Colonic mucosa (tissue), 4 donors: ENCODE measurements around the gene GPR135. TPM values are rescaled to one million over a fixed set of nuclear protein-coding genes. Genes with fewer than 3 reads are reported as not detected.
"Not testable (repeated sequence)": the region's sequence is repeated elsewhere in the genome, so short reads cannot be mapped to it uniquely, and the experiment has no call there.

ENCODE experiments used
- DNase-seq: peaks from one replicate; pipeline ENCODE4 v3.0.0-alpha.2; 2020
- H3K27ac ChIP-seq: fragments of 200-600 bp; one replicate; pipeline ENCODE4 v1.8.0; 2021
- H3K27me3 ChIP-seq: fragments of 200-600 bp; one replicate; pipeline ENCODE4 v1.8.0; 2021
- H3K36me3 ChIP-seq: fragments of 200-600 bp; one replicate; pipeline ENCODE4 v1.8.0; 2021
- H3K4me1 ChIP-seq: fragments of 200-600 bp; one replicate; pipeline ENCODE4 v1.8.0; 2021; ENCODE audit warnings: mild to moderate bottlenecking
- H3K4me3 ChIP-seq: fragments of 200-600 bp; one replicate; pipeline ENCODE4 v1.8.0; 2021
- H3K9ac ChIP-seq, 2 donors: one replicate each; pipeline ENCODE4 v1.7.0; 2013; ENCODE audit warnings: control low read depth in 2 of 2, low read depth in 2 of 2, low read length in 2 of 2
- H3K9me3 ChIP-seq: fragments of 200-600 bp; one replicate; pipeline ENCODE4 v1.8.0; 2021
- intact Hi-C: fragments of 100-400 bp; cut with DNase I; formaldehyde crosslinking; loops from one replicate; pipeline ENCODE4 v1.14.1; 2022
- total RNA-seq, 2 donors: library from RNA; stranded (reverse); fragmentation: NEBNext Ultra II Directional in 1 of 2; extraction: Animal tissue kit (Norgen Biotek cat#: 25700) in 1 of 2; gene quantifications; one replicate each; pipeline ENCODE4 v1.2.1, GENCODE V29; 2021
- TF ChIP-seq, protein P1 (sequence below): fragments of 200-600 bp; IDR thresholded peaks from one replicate; pipeline ENCODE4 v1.8.0; 2022; ENCODE audit warnings: antibody characterized with exemption, mild to moderate bottlenecking
- donor health status: healthy.
- donor health status: DM: no; HTN: no; CAD: no.
- donor health status: DM: no; HTN: no; CAD: no.

The GPR135 gene
- total RNA-seq, 2 donors from 2014 or later, result 0.61 to 1.4 TPM

GRCh38 chr14:59458486-59458885, 6.7 kb downstream of the GPR135 start:
- DNase-seq, result no peak
- H3K27ac ChIP-seq, result no peak overlapping the region
- H3K27me3 ChIP-seq, result no peaks in the 10 kb centered on the region
- H3K9me3 ChIP-seq, result no peaks in the 10 kb centered on the region
- TF ChIP-seq, protein P1, sequence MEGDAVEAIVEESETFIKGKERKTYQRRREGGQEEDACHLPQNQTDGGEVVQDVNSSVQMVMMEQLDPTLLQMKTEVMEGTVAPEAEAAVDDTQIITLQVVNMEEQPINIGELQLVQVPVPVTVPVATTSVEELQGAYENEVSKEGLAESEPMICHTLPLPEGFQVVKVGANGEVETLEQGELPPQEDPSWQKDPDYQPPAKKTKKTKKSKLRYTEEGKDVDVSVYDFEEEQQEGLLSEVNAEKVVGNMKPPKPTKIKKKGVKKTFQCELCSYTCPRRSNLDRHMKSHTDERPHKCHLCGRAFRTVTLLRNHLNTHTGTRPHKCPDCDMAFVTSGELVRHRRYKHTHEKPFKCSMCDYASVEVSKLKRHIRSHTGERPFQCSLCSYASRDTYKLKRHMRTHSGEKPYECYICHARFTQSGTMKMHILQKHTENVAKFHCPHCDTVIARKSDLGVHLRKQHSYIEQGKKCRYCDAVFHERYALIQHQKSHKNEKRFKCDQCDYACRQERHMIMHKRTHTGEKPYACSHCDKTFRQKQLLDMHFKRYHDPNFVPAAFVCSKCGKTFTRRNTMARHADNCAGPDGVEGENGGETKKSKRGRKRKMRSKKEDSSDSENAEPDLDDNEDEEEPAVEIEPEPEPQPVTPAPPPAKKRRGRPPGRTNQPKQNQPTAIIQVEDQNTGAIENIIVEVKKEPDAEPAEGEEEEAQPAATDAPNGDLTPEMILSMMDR, result no peak
- H3K36me3 ChIP-seq, result no peaks in the 10 kb centered on the region
- H3K9ac ChIP-seq, result no peak overlapping the region
- no peaks in the 10 kb centered on the region for H3K4me1 ChIP-seq
- intact Hi-C loops, result no loop called here
- H3K4me3 ChIP-seq, result no peak overlapping the region

DNA sequence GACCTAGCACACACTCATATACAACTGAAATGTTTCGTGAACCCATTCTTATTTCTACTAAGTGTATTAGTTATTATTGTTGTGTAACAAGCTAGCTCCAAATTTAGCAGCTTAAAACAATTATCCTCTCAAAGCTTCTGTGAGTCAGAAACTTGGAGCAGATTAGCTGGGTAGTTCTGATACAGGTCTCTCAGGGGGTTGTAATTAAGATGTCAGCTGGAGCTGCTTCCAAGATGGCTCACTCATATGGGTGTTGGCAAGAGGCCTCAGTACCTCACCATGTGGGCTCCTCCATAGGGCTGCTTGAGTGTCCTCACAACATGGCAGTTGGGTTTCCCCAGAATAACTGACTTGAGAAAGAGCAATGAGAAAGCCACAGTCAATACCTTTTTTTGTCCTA, 9.8 kb downstream of the GPR135 start:
- no peak overlapping the region for H3K4me3 ChIP-seq
- H3K27me3 ChIP-seq, result no peaks in the 10 kb centered on the region
- H3K9ac ChIP-seq, result no peak overlapping the region
- H3K27ac ChIP-seq, result no peak overlapping the region
- intact Hi-C loops, result no loop called here
- no peaks in the 10 kb centered on the region for H3K36me3 ChIP-seq
- H3K9me3 ChIP-seq, result no peaks in the 10 kb centered on the region
- TF ChIP-seq, protein P1, result no peak
- DNase-seq, result no peak
- no peaks in the 10 kb centered on the region for H3K4me1 ChIP-seq

GRCh38 chr14:59454139-59454538, 11.0 kb downstream of the GPR135 start:
- H3K27ac ChIP-seq, result no peak overlapping the region
- H3K9ac ChIP-seq, result no peak overlapping the region
- DNase-seq, result no peak
- TF ChIP-seq, protein P1, result no peak
- intact Hi-C loops, result no loop called here
- no peaks in the 10 kb centered on the region for H3K36me3 ChIP-seq
- H3K9me3 ChIP-seq, result no peaks in the 10 kb centered on the region
- no peaks in the 10 kb centered on the region for H3K27me3 ChIP-seq
- no peak overlapping the region for H3K4me3 ChIP-seq
- H3K4me1 ChIP-seq, result no peaks in the 10 kb centered on the region

GRCh38 chr14:59451849-59452248, 13.3 kb downstream of the GPR135 start:
- intact Hi-C loops, result no loop called here
- no peak for DNase-seq
- no peak overlapping the region for H3K27ac ChIP-seq
- no peaks in the 10 kb centered on the region for H3K4me1 ChIP-seq
- no peak overlapping the region for H3K4me3 ChIP-seq
- no peaks in the 10 kb centered on the region for H3K36me3 ChIP-seq
- no peaks in the 10 kb centered on the region for H3K9me3 ChIP-seq
- TF ChIP-seq, protein P1, result no peak
- no peaks in the 10 kb centered on the region for H3K27me3 ChIP-seq
- H3K9ac ChIP-seq, result no peak overlapping the region

GRCh38 chr14:59450716-59451115, 14.5 kb downstream of the GPR135 start:
- H3K4me3 ChIP-seq, result no peak overlapping the region
- no peak overlapping the region for H3K9ac ChIP-seq
- no peak overlapping the region for H3K27ac ChIP-seq
- intact Hi-C loops, result no loop called here
- TF ChIP-seq, protein P1, result no peak
- no peaks in the 10 kb centered on the region for H3K4me1 ChIP-seq
- H3K9me3 ChIP-seq, result no peaks in the 10 kb centered on the region
- H3K27me3 ChIP-seq, result no peaks in the 10 kb centered on the region
- no peaks in the 10 kb centered on the region for H3K36me3 ChIP-seq
- DNase-seq, result no peak

DNA sequence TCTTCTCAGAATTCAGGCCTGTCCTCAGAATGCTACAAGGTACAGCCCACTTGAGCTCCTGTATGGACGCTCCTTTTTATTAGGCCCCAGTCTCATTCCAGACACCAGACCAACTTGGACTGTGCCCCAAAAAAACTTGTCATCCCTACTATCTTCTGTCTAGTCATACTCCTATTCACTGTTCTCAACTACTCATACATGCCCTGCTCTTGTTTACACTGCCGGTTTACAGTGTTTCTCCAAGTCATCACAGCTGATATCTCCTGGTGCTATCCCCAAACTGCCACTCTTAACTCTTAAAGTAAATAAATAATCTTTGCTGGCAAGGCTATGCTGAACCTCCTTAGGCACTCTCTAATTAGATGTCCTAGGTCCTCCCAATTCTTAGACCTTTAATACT, 16.5 kb downstream of the GPR135 start:
- not testable (repeated sequence) for H3K9ac ChIP-seq, H3K36me3 ChIP-seq
- intact Hi-C loops, result loop anchor here (10.0 kb wide), 1 partner anchor 424 kb away; no protein-coding TSS in a partner anchor

More for the DNA sequence above, 16.5 kb downstream of the GPR135 start:
- H3K27me3 ChIP-seq, H3K4me1 ChIP-seq, H3K9me3 ChIP-seq, DNase-seq, H3K4me3 ChIP-seq, H3K27ac ChIP-seq: not testable (repeated sequence)
